Skeletal muscle cell (primary cell): ENCODE data around the gene UCHL5.

Source experiments
- DNase-seq: peaks from one replicate; pipeline ENCODE4 v3.0.0-alpha.2; 2010; ENCODE audit warnings: low read depth
- H3K4me3 ChIP-seq: 2 replicates; pipeline ENCODE4 v1.5.1; 2011; ENCODE audit warnings: low read depth, mild to moderate bottlenecking, control low read depth, low read length, moderate library complexity

Gene UCHL5

DNA sequence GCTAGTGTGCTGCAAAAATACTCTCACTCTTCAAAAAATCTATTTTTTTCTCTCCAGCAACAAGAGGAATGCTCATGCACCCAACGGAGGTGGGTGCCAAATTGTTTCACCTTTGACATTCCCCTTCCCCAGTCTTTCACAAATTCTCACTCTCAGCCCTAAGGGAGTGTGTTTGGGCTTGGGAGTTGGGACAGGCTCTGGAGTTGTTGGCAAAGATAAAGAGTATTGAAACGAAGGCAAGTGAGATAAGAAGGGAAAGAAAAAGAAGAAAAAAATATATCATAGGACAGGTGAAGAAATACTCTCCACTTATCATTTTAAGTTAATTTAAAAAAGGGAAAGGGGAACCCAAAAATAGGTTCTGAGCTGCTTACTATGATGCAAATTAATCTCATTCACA is 82.6 kb downstream of the UCHL5 start:
- no peak for DNase-seq
- H3K4me3 ChIP-seq, result no peak overlapping the region

DNA sequence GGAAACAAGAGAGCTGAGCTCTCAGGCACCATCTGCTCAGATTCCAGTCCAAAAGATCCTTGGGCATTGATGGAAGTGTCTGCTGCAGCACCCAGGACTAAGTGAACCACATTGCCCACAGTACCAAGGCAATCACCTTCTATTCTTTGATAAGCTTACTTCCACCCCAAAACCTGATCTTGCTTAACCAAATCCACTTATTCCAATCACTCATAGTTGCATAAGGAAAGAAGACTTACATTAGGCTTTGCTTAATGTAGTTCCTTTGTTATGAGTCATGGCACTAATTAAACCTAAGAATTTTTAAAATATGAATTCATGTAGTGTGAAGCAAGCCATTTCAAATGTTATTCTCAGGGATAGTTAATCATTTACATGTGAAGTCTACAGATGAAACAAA is 84.5 kb downstream of the UCHL5 start:
- no peak for DNase-seq
- no peak overlapping the region for H3K4me3 ChIP-seq

DNA sequence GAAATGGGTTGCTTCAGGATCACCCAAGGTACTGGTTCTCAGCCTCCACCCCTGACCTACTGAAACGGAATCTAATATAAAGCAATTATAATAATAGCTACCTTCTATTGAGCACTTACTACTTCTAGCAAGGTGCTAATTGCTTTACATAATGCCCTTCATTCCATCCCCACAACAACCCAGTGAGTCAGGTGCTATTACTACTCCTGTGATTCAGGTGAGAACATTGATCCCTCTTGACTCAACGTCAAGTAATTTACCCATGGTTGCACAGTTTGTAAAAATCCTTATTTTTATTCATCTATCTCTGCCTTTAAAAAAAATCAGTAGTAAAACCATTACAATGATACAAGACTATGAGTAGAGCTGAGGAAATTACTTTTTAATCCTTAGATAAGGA is 85.2 kb downstream of the UCHL5 start:
- no peak overlapping the region for H3K4me3 ChIP-seq
- no peak for DNase-seq

- H3K4me3 ChIP-seq, result no peak overlapping the region
- no peak for DNase-seq
These were observed 86.0 kb downstream of the UCHL5 start for GRCh38 chr1:192973202-192973601.

GRCh38 chr1:192969091-192969490 is 90.1 kb downstream of the UCHL5 start:
- no peak overlapping the region for H3K4me3 ChIP-seq
- DNase-seq, result no peak

DNA sequence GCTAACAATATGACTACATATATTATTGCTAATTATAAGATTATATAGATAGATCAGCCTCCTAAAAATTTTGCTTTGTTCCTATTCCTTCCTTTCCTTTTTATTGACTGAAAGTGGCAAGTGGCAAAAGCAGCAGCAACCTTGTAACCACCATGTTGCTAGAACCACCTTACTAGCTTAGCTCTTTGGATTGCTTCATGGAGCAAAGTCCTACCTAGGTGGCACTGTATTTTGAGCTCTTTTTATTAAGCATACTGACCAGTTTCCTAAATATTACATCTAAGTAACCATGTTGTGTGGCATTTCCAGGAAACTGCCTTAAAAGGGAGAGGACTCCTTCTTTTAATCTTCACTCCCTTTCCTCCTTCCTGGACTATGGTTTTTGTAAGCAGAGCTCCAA is 90.8 kb downstream of the UCHL5 start:
- H3K4me3 ChIP-seq, result no peak overlapping the region
- no peak for DNase-seq

GRCh38 chr1:192967901-192968300 is 91.3 kb downstream of the UCHL5 start:
- no peak overlapping the region for H3K4me3 ChIP-seq
- no peak for DNase-seq

GRCh38 chr1:192967211-192967877 is 91.8 kb downstream of the UCHL5 start:
- H3K4me3 ChIP-seq, result no peak overlapping the region
- no peak for DNase-seq

DNA sequence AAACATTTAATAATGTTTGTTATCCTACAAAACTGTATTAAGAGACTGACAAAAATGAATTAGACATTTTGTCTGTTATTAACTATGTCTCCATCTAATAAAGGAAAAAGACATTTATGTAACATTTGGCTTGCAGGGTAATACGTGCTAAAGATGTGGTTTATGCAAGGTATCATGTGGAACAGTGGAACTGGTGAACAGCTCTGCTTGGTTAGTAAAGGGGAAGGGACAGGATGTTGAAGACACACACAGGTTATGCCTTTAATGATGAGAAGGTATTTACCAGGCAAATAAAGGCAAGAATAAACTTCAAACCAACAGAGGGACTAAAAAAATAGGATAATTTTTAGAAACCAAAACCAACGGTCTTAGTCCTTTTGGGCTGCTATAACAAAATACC is 93.1 kb downstream of the UCHL5 start:
- no peak for DNase-seq
- H3K4me3 ChIP-seq, result no peak overlapping the region

DNA sequence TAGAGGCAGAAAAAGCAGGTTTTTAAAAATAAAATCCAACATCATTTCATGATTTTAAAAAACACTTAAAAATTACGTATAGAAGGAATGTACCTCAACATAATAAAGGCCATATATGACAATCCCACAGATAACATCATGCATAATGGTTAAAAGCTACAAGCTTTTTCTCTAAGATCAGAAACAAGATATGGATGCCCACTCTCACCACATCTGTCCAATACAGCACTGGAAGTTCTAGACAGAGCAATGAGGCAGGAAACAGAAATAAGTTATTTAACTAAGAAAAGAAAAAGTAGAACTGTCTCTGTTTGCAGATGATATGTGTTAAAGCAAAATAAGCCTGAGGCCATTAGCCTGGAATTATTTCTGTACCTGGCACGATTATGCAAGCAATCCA is 96.3 kb downstream of the UCHL5 start:
- DNase-seq, result no peak
- no peak overlapping the region for H3K4me3 ChIP-seq
